NOMO-1 (cell line): ENCODE results near the gene OCA2.

Experiments used
- DNase-seq, 2 experiments: peaks; one replicate each; lab custom pipeline; 2025; ENCODE audit not compliant: unreplicated experiment in 2 of 2; lab: John Stamatoyannopoulos, UW

OCA2 gene

GRCh38 chr15:27889258-27889657 lies 209.9 kb downstream of the OCA2 start:
- DNase-seq, result no peak

GRCh38 chr15:27885201-27885600 lies 213.9 kb downstream of the OCA2 start:
- DNase-seq, result no peak

GRCh38 chr15:27884726-27885125 lies 214.4 kb downstream of the OCA2 start:
- DNase-seq, result no peak

- DNase-seq, result no peak
These were observed 220.3 kb downstream of the OCA2 start for GRCh38 chr15:27878841-27879240.

- no peak for DNase-seq
These were observed 225.3 kb downstream of the OCA2 start for GRCh38 chr15:27873828-27874227.

- DNase-seq, result no peak
These were observed 226.1 kb downstream of the OCA2 start for GRCh38 chr15:27873039-27873438.

- DNase-seq, result no peak
These were observed 226.8 kb downstream of the OCA2 start for GRCh38 chr15:27872355-27872754.

- DNase-seq, result no peak
These were observed 227.2 kb downstream of the OCA2 start for GRCh38 chr15:27871902-27872260.

GRCh38 chr15:27871078-27871901 lies 227.8 kb downstream of the OCA2 start:
- DNase-seq, result no peak

GRCh38 chr15:27870320-27870719 lies 228.8 kb downstream of the OCA2 start:
- DNase-seq, result no peak

- DNase-seq, result no peak
These were observed 229.3 kb downstream of the OCA2 start for GRCh38 chr15:27869697-27870281.

GRCh38 chr15:27868828-27869404 lies 230.2 kb downstream of the OCA2 start:
- DNase-seq, result no peak

- DNase-seq, result no peak
These were observed 231.3 kb downstream of the OCA2 start for GRCh38 chr15:27867861-27868260.

- DNase-seq, result no peak
These were observed 232.5 kb downstream of the OCA2 start for GRCh38 chr15:27866505-27867165.

- DNase-seq, result no peak
These were observed 233.2 kb downstream of the OCA2 start for GRCh38 chr15:27865926-27866325.

GRCh38 chr15:27865323-27865922 lies 233.7 kb downstream of the OCA2 start:
- no peak for DNase-seq

GRCh38 chr15:27864719-27865118 lies 234.4 kb downstream of the OCA2 start:
- DNase-seq, result no peak

- no peak for DNase-seq
These were observed 235.0 kb downstream of the OCA2 start for GRCh38 chr15:27864086-27864485.

GRCh38 chr15:27863000-27863399 lies 236.1 kb downstream of the OCA2 start:
- DNase-seq, result no peak

- DNase-seq, result no peak
These were observed 237.9 kb downstream of the OCA2 start for GRCh38 chr15:27861171-27861570.

- no peak for DNase-seq
These were observed 244.0 kb downstream of the OCA2 start for GRCh38 chr15:27855137-27855536.
